CD14-positive monocyte (primary cell): ENCODE data around the gene PLCH1. TPM values are rescaled to one million over a fixed set of nuclear protein-coding genes. Genes with fewer than 3 reads are reported as not detected.

Source experiments
- DNase-seq, 3 donors: peaks; one replicate each; pipeline ENCODE4 v3.0.0-alpha.2; 2011 to 2022
- H2AFZ ChIP-seq: 2 replicates; pipeline ENCODE4 v1.6.0; 2012; ENCODE audit warnings: mild to moderate bottlenecking, low read depth, low read length, inconsistent platforms; ENCODE audit not compliant: insufficient read depth, poor library complexity, severe bottlenecking
- H3K27ac ChIP-seq, 2 donors: 1 replicate in 1 of 2; 2 replicates in 1 of 2; pipeline ENCODE4 v1.5.1; 2012 to 2013; ENCODE audit warnings: low read length in 2 of 2, control low read depth in 1 of 2, inconsistent platforms in 1 of 2, low read depth in 1 of 2, mild to moderate bottlenecking in 1 of 2
- H3K27me3 ChIP-seq, 2 donors: one replicate each; pipeline versions ENCODE4 v1.6.0 to v1.6.1; 2011 to 2013; ENCODE audit warnings: low read length in 2 of 2; ENCODE audit not compliant: control insufficient read depth in 2 of 2, insufficient read depth in 2 of 2
- H3K36me3 ChIP-seq, 2 donors: replicated peaks in 1 of 2; 1 replicate in 1 of 2; 2 replicates in 1 of 2; pipeline versions ENCODE4 v1.5.1 to v1.6.1; 2012 to 2013; ENCODE audit warnings: low read length in 2 of 2, control low read depth in 1 of 2, inconsistent platforms in 1 of 2, mild to moderate bottlenecking in 1 of 2; ENCODE audit not compliant: insufficient read depth in 2 of 2, control insufficient read depth in 1 of 2
- H3K4me1 ChIP-seq, 2 donors: 1 replicate in 1 of 2; 2 replicates in 1 of 2; pipeline versions ENCODE4 v1.5.1 to v1.6.1; 2012 to 2013; ENCODE audit warnings: low read length in 2 of 2, control low read depth in 1 of 2, inconsistent platforms in 1 of 2, mild to moderate bottlenecking in 1 of 2, moderate library complexity in 1 of 2; ENCODE audit not compliant: insufficient read depth in 2 of 2, control insufficient read depth in 1 of 2
- H3K4me2 ChIP-seq: replicated peaks from 2 replicates; pipeline ENCODE3; 2012; ENCODE audit warnings: low read length, moderate library complexity, mild to moderate bottlenecking; ENCODE audit not compliant: poor library complexity, severe bottlenecking; ENCODE audit errors: extremely low read depth
- H3K4me3 ChIP-seq, 3 experiments: fragments of 200-600 bp in 1 of 3; sonication (generic) in 1 of 3; replicated peaks in 1 of 3; 1 replicate in 2 of 3; 2 replicates in 1 of 3; pipeline ENCODE4 v1.5.1; 2011 to 2013; ENCODE audit warnings: low read length in 3 of 3, mild to moderate bottlenecking in 3 of 3, control low read depth in 2 of 3, low read depth in 2 of 3, inconsistent platforms in 1 of 3, moderate library complexity in 1 of 3
- H3K79me2 ChIP-seq: 2 replicates; pipeline ENCODE4 v1.6.0; 2012; ENCODE audit warnings: mild to moderate bottlenecking, control low read depth, inconsistent platforms, low read length, moderate library complexity; ENCODE audit not compliant: insufficient read depth
- H3K9ac ChIP-seq: 2 replicates; pipeline ENCODE4 v1.6.0; 2017; ENCODE audit warnings: low read length, mild to moderate bottlenecking; ENCODE audit not compliant: insufficient read depth, poor library complexity, severe bottlenecking
- H3K9me3 ChIP-seq, 2 donors: replicated peaks in 1 of 2; 1 replicate in 1 of 2; 2 replicates in 1 of 2; pipeline versions ENCODE4 v1.5.1 to v1.6.1; 2012 to 2013; ENCODE audit warnings: low read length in 2 of 2, control low read depth in 1 of 2; ENCODE audit not compliant: control insufficient read depth in 1 of 2, insufficient read depth in 1 of 2
- H4K20me1 ChIP-seq: 2 replicates; pipeline ENCODE4 v1.6.0; 2012; ENCODE audit warnings: mild to moderate bottlenecking, low read length, control low read depth, moderate library complexity; ENCODE audit not compliant: insufficient read depth
- H3K27ac Mint-ChIP-seq, 7 donors: one replicate each; pipeline ENCODE4 v1.8.0; 2020; ENCODE audit warnings: mild to moderate bottlenecking in 7 of 7, mixed read lengths in 7 of 7, moderate library complexity in 6 of 7, inconsistent platforms in 2 of 7
- H3K27me3 Mint-ChIP-seq, 3 donors: one replicate each; pipeline ENCODE4 v1.8.0; 2021 to 2022; ENCODE audit warnings: low read depth in 3 of 3, mild to moderate bottlenecking in 3 of 3, mixed read lengths in 3 of 3, moderate library complexity in 3 of 3, inconsistent platforms in 1 of 3
- H3K36me3 Mint-ChIP-seq, 2 donors: one replicate each; pipeline ENCODE4 v1.8.0; 2020; ENCODE audit warnings: mixed read lengths in 2 of 2, inconsistent platforms in 1 of 2, mild to moderate bottlenecking in 1 of 2
- H3K4me1 Mint-ChIP-seq: one replicate; pipeline ENCODE4 v1.8.0; 2020; ENCODE audit warnings: mild to moderate bottlenecking, mixed read lengths
- H3K4me3 Mint-ChIP-seq, 2 donors: one replicate each; pipeline ENCODE4 v1.8.0; 2020; ENCODE audit warnings: mild to moderate bottlenecking in 2 of 2, mixed read lengths in 2 of 2, moderate library complexity in 1 of 2
- H3K9me3 Mint-ChIP-seq, 7 donors: one replicate each; pipeline ENCODE4 v1.8.0; 2020 to 2022; ENCODE audit warnings: mixed read lengths in 7 of 7, mild to moderate bottlenecking in 6 of 7, moderate library complexity in 6 of 7, inconsistent platforms in 2 of 7
- WGBS: methylation state at CpG from one replicate; pipeline ENCODE4 v1.1.5; 2013; ENCODE audit warnings: missing lambda C conversion rate; ENCODE audit not compliant: insufficient coverage; 5-methylcytosine and 5-hydroxymethylcytosine counted together
- intact Hi-C, 2 donors: fragments of 100-400 bp; cut with micrococcal nuclease; formaldehyde crosslinking; loops; one replicate each; pipeline versions ENCODE4 v1.15.0 to v1.15.1; 2023
- polyA plus RNA-seq, 3 donors: library from polyadenylated mRNA; depleted of rRNA in 1 of 3; unstranded in 2 of 3; stranded (reverse) in 1 of 3; fragments of 300-500 nt in 2 of 3; fragments of >200 nt in 1 of 3; fragmentation: Illumina TruSeq in 2 of 3; gene quantifications; 1 replicate in 2 of 3; 2 replicates in 1 of 3; pipeline ENCODE4 v1.2.3, GENCODE V29; 2012 to 2021
- TF ChIP-seq, protein P1 (sequence below): fragments of 200-600 bp; IDR thresholded peaks from one replicate; pipeline ENCODE4 v1.8.0; 2022; ENCODE audit warnings: antibody characterized with exemption, mild to moderate bottlenecking

PLCH1 gene
- polyA plus RNA-seq, 3 donors: not detected

DNA sequence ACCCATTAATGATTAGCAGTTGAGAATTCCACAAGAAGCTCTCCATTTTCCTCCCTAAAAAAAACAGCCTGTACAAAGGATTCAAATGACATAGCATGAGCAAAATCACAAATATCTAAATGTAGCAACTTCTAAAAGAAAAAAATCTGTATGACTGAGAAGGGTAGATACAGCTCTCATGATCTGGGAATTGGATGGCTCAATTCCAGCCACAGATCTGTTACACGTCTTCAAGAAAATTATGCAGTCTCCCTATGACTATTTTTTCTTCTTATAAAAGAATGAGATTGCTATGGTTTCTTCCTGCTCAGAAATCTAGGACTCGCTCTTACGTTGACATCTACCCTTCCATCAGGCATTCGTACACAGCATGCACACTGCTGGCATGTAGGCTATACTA, 71.5 kb downstream of the PLCH1 start:
- H3K4me1 Mint-ChIP-seq: no peaks in the 10 kb centered on the region
- no peak overlapping the region for H3K9ac ChIP-seq
- no peaks in the 10 kb centered on the region for H3K9me3 ChIP-seq
- no peak overlapping the region for H3K27ac ChIP-seq
- no peaks in the 10 kb centered on the region for H3K4me1 ChIP-seq
- no peaks in the 10 kb centered on the region for H3K27me3 ChIP-seq
- H3K9me3 Mint-ChIP-seq: no peaks in the 10 kb centered on the region
- no peak overlapping the region for H3K4me3 Mint-ChIP-seq
- H3K79me2 ChIP-seq: no peaks in the 10 kb centered on the region
- H3K27ac Mint-ChIP-seq: peak overlapping the region in 1 of 7 donors; percentile 60
- no peaks in the 10 kb centered on the region for H3K36me3 ChIP-seq
- H2AFZ ChIP-seq: no peak overlapping the region
- no peak overlapping the region for H3K4me3 ChIP-seq
- TF ChIP-seq, protein P1, sequence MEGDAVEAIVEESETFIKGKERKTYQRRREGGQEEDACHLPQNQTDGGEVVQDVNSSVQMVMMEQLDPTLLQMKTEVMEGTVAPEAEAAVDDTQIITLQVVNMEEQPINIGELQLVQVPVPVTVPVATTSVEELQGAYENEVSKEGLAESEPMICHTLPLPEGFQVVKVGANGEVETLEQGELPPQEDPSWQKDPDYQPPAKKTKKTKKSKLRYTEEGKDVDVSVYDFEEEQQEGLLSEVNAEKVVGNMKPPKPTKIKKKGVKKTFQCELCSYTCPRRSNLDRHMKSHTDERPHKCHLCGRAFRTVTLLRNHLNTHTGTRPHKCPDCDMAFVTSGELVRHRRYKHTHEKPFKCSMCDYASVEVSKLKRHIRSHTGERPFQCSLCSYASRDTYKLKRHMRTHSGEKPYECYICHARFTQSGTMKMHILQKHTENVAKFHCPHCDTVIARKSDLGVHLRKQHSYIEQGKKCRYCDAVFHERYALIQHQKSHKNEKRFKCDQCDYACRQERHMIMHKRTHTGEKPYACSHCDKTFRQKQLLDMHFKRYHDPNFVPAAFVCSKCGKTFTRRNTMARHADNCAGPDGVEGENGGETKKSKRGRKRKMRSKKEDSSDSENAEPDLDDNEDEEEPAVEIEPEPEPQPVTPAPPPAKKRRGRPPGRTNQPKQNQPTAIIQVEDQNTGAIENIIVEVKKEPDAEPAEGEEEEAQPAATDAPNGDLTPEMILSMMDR: no peak
- WGBS: no CpG with 5 or more reads among the region's 4 CpGs
- H3K27me3 Mint-ChIP-seq: no peaks in the 10 kb centered on the region
- no peaks in the 10 kb centered on the region for H3K36me3 Mint-ChIP-seq
- intact Hi-C loops: no loop called here
- DNase-seq: no peak
- H4K20me1 ChIP-seq: no peaks in the 10 kb centered on the region
- no peak overlapping the region for H3K4me2 ChIP-seq

DNA sequence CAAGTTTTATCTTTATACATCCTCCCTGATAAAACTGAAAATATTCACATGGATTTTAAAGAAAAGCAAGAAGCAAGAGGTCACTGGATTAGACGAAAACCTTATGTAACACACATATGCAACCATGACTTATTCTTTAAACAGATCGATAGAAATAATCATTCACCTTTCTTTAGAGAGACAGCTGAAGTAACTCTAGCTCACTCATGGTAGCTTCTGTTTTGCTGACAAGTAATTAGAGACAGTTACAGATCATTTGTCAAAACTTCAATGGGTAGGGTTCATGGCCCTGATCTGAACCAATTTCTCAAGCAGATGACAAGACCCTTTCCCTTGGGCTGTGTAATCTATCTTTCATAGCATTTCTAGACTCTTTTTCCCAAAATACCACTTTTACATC, 74.5 kb downstream of the PLCH1 start:
- intact Hi-C loops: no loop called here
- no peak overlapping the region for H3K27ac ChIP-seq
- TF ChIP-seq, protein P1: no peak
- no peaks in the 10 kb centered on the region for H3K4me1 Mint-ChIP-seq
- H3K9me3 ChIP-seq: no peaks in the 10 kb centered on the region
- H3K4me1 ChIP-seq: no peaks in the 10 kb centered on the region
- H3K9ac ChIP-seq: no peak overlapping the region
- no peaks in the 10 kb centered on the region for H3K79me2 ChIP-seq
- no peak for DNase-seq
- H3K27me3 Mint-ChIP-seq: no peaks in the 10 kb centered on the region
- no CpG with 5 or more reads among the region's 2 CpGs for WGBS
- H3K4me3 Mint-ChIP-seq: no peak overlapping the region
- H2AFZ ChIP-seq: no peak overlapping the region
- H3K36me3 Mint-ChIP-seq: no peaks in the 10 kb centered on the region
- no peaks in the 10 kb centered on the region for H4K20me1 ChIP-seq
- H3K9me3 Mint-ChIP-seq: no peaks in the 10 kb centered on the region
- no peak overlapping the region for H3K27ac Mint-ChIP-seq
- H3K4me3 ChIP-seq: no peak overlapping the region
- H3K4me2 ChIP-seq: no peak overlapping the region
- H3K36me3 ChIP-seq: no peaks in the 10 kb centered on the region
- H3K27me3 ChIP-seq: no peaks in the 10 kb centered on the region
